Keratinocyte (primary cell): Measurements from ENCODE around the gene LGR6. TPM values are rescaled to one million over a fixed set of nuclear protein-coding genes. Genes with fewer than 3 reads are reported as not detected.

ENCODE experiments used
- DNase-seq: peaks from one replicate; pipeline ENCODE4 v3.0.0-alpha.2; 2011; ENCODE audit warnings: low read depth, missing footprints, low spot score
- FAIRE-seq: peaks from 2 replicates; lab custom pipeline; 2011; peaks lifted over from hg19 to GRCh38; lab: Jason Lieb, UNC
- H2AFZ ChIP-seq: 2 replicates; pipeline ENCODE4 v1.6.0; 2012; ENCODE audit warnings: low read length, control low read depth, inconsistent platforms; ENCODE audit not compliant: control insufficient read depth
- H3K27ac ChIP-seq: 2 replicates; pipeline ENCODE4 v1.5.1; 2011; ENCODE audit warnings: low read length; ENCODE audit not compliant: control insufficient read depth, insufficient read depth
- H3K27me3 ChIP-seq: 3 replicates; pipeline ENCODE4 v1.6.0; 2011; ENCODE audit warnings: low read length; ENCODE audit not compliant: control insufficient read depth, insufficient read depth; ENCODE audit errors: extremely low read depth
- H3K36me3 ChIP-seq, 2 experiments: 2 replicates in 1 of 2; 3 replicates in 1 of 2; pipeline ENCODE4 v1.5.1; 2011; ENCODE audit warnings: low read length in 2 of 2, mild to moderate bottlenecking in 1 of 2; ENCODE audit not compliant: control insufficient read depth in 2 of 2, insufficient read depth in 2 of 2; ENCODE audit errors: extremely low read depth in 1 of 2
- H3K4me1 ChIP-seq: 3 replicates; pipeline ENCODE4 v1.5.1; 2011; ENCODE audit warnings: low read length; ENCODE audit not compliant: control insufficient read depth, insufficient read depth; ENCODE audit errors: extremely low read depth
- H3K4me2 ChIP-seq: 3 replicates; pipeline ENCODE4 v1.6.0; 2011; ENCODE audit warnings: low read depth, low read length; ENCODE audit not compliant: control insufficient read depth, insufficient read depth; ENCODE audit errors: extremely low read depth
- H3K4me3 ChIP-seq, 3 experiments: fragments of 200-600 bp in 1 of 3; sonication (generic) in 1 of 3; 2 replicates in 2 of 3; 3 replicates in 1 of 3; pipeline ENCODE4 v1.5.1; 2011 to 2016; ENCODE audit warnings: low read length in 3 of 3, mild to moderate bottlenecking in 3 of 3, control low read depth in 2 of 3, inconsistent platforms in 1 of 3, low read depth in 1 of 3, mixed read lengths in 1 of 3, mixed run types in 1 of 3, moderate library complexity in 1 of 3; ENCODE audit not compliant: control insufficient read depth in 2 of 3, insufficient read depth in 2 of 3; ENCODE audit errors: extremely low read depth in 1 of 3
- H3K79me2 ChIP-seq: 2 replicates; pipeline ENCODE4 v1.6.0; 2012; ENCODE audit warnings: low read length; ENCODE audit not compliant: control insufficient read depth, insufficient read depth
- H3K9ac ChIP-seq: 3 replicates; pipeline ENCODE4 v1.6.0; 2011; ENCODE audit warnings: low read length; ENCODE audit not compliant: control insufficient read depth, insufficient read depth; ENCODE audit errors: extremely low read depth
- H3K9me1 ChIP-seq: 3 replicates; pipeline ENCODE4 v1.6.0; 2011; ENCODE audit warnings: low read length; ENCODE audit not compliant: control insufficient read depth, insufficient read depth; ENCODE audit errors: extremely low read depth
- H3K9me3 ChIP-seq: 2 replicates; pipeline ENCODE4 v1.5.1; 2012; ENCODE audit warnings: low read depth, low read length; ENCODE audit not compliant: control insufficient read depth
- H4K20me1 ChIP-seq: 3 replicates; pipeline ENCODE4 v1.6.0; 2011; ENCODE audit warnings: low read length; ENCODE audit not compliant: control insufficient read depth, insufficient read depth; ENCODE audit errors: extremely low read depth
- CTCF ChIP-seq, 3 experiments: IDR thresholded peaks in 1 of 3; conservative IDR thresholded peaks in 1 of 3; optimal IDR thresholded peaks in 1 of 3; 2 replicates in 2 of 3; 3 replicates in 1 of 3; pipeline versions ENCODE3 to v1.5.1; 2011; ENCODE audit warnings: low read length in 3 of 3, mild to moderate bottlenecking in 3 of 3, moderate library complexity in 2 of 3, control low read depth in 1 of 3, inconsistent platforms in 1 of 3; ENCODE audit not compliant: insufficient read depth in 2 of 3; ENCODE audit errors: extremely low read depth in 1 of 3
- EZH2 ChIP-seq: IDR thresholded peaks from one replicate; pipeline ENCODE4 v1.6.1; 2012; ENCODE audit warnings: inconsistent platforms, mild to moderate bottlenecking, low read length, moderate library complexity
- dilution Hi-C: fragments of 300-500 bp; cut with MboI; formaldehyde crosslinking; loops from one replicate; pipeline ENCODE4 v1.7.0; 2020; ENCODE audit warnings: low sequenced_read_pairs; ENCODE audit not compliant: extremely low pct_ligation_motif_present
- polyA plus RNA-seq, 5 experiments: library from polyadenylated mRNA; depleted of rRNA in 3 of 5; stranded (reverse) in 3 of 5; stranded (forward) in 1 of 5; unstranded in 1 of 5; fragments of >200 nt; gene quantifications; 1 replicate in 1 of 5; 2 replicates in 3 of 5; 3 replicates in 1 of 5; pipeline versions ENCODE4 v1.2.1 to v1.2.3, GENCODE V29; 2011 to 2012; ENCODE audit warnings: missing spikeins in 2 of 5, low read depth in 1 of 5, low replicate concordance in 1 of 5

The LGR6 gene
- polyA plus RNA-seq, 1 donor (not counting 4 experiments of a cell fraction or from before 2014, with no cell fraction given) = 0.42 TPM

GRCh38 chr1:202251424-202252256 is 58.0 kb downstream of the LGR6 start:
- H3K9ac ChIP-seq = no peak overlapping the region
- H4K20me1 ChIP-seq = no peaks in the 10 kb centered on the region
- dilution Hi-C loops = no loop called here
- no peak overlapping the region for H3K4me3 ChIP-seq
- H3K79me2 ChIP-seq = no peaks in the 10 kb centered on the region
- no peaks in the 10 kb centered on the region for H3K9me1 ChIP-seq
- H2AFZ ChIP-seq = no peak overlapping the region
- H3K9me3 ChIP-seq = no peaks in the 10 kb centered on the region
- FAIRE-seq (no peak), DNase-seq (no peak)
- H3K4me1 ChIP-seq = no peaks in the 10 kb centered on the region
- peaks cover 12% of the 10 kb centered on the region for H3K27me3 ChIP-seq
- no peaks in the 10 kb centered on the region for H3K36me3 ChIP-seq
- no peak for TF ChIP-seq EZH2
- no peak overlapping the region for H3K27ac ChIP-seq
- no peak overlapping the region for H3K4me2 ChIP-seq

GRCh38 chr1:202252271-202252670 is 58.7 kb downstream of the LGR6 start:
- FAIRE-seq (no peak), DNase-seq (no peak)
- TF ChIP-seq CTCF (optimal IDR thresholded peaks at IDR 0.05 in 1 of 3, IDR thresholded peaks at IDR 0.05 in 1 of 3, conservative IDR thresholded peaks at IDR 0.05 in 1 of 3; ENCODE audit: extremely low read depth in 1 of 3, insufficient read depth in 2 of 3, low read length in 3 of 3) = no peak
- no peak for TF ChIP-seq EZH2
- dilution Hi-C loops = no loop called here
- no peaks in the 10 kb centered on the region for H3K79me2 ChIP-seq
- H3K27me3 ChIP-seq = peaks cover 12% of the 10 kb centered on the region
- no peak overlapping the region for H3K9ac ChIP-seq
- no peaks in the 10 kb centered on the region for H3K9me3 ChIP-seq
- no peak overlapping the region for H3K4me3 ChIP-seq
- H3K36me3 ChIP-seq = no peaks in the 10 kb centered on the region
- no peaks in the 10 kb centered on the region for H4K20me1 ChIP-seq
- H3K4me1 ChIP-seq = no peaks in the 10 kb centered on the region
- no peak overlapping the region for H3K27ac ChIP-seq
- no peak overlapping the region for H2AFZ ChIP-seq
- no peak overlapping the region for H3K4me2 ChIP-seq
- no peaks in the 10 kb centered on the region for H3K9me1 ChIP-seq
